C4-2B (cell line): ENCODE results near the gene AGAP1.

Experiments
- H3K27ac ChIP-seq: fragments of 450-650 bp; 2 replicates; pipeline ENCODE4 v1.5.1; 2017
- ZFX ChIP-seq: fragments of 450-650 bp; IDR thresholded peaks from 2 replicates; pipeline ENCODE4 v1.6.1; 2017
- TF ChIP-seq, protein P1 (sequence below): fragments of 450-650 bp; conservative IDR thresholded peaks from 2 replicates; pipeline ENCODE4 v1.5.1; 2017; ENCODE audit warnings: mild to moderate bottlenecking

AGAP1 gene

DNA sequence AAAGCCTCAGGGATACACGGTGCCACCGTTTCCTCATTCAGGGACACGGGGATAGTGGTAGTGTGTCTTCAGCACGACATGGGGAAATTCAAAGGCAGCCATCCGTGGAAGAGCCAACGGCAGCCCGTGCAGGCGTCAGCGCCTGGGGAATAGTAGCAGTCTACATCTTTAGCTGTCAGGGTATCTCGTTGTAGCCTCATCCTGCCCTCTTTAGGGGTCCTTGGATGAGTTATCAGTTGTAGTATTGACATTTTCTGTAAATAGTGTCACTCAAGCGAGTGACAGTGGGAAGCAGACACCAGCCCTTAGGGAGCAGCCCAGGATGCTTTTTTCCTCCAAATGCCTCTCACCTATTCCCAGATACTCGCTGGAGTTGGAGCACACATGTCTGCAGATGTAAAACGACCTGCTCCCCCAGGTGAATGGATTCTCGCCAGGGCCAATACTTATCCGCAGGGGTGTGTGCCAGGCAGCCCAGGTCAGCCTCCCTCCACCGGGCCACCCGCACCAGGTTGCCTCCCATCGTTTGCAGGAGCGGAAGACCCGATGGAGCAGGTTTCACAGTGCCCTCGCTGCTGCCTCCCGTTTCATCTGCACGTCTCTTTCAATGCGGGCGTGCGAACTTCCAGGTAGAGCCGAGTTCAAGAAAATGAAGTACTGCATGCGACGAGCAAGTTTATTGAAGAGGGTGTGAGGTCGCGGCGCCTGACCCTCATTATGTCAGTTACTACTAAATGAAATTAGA is 41.0 kb downstream of the AGAP1 start:
- no peak overlapping the region for H3K27ac ChIP-seq
- no peak for TF ChIP-seq ZFX
- TF ChIP-seq, protein P1, sequence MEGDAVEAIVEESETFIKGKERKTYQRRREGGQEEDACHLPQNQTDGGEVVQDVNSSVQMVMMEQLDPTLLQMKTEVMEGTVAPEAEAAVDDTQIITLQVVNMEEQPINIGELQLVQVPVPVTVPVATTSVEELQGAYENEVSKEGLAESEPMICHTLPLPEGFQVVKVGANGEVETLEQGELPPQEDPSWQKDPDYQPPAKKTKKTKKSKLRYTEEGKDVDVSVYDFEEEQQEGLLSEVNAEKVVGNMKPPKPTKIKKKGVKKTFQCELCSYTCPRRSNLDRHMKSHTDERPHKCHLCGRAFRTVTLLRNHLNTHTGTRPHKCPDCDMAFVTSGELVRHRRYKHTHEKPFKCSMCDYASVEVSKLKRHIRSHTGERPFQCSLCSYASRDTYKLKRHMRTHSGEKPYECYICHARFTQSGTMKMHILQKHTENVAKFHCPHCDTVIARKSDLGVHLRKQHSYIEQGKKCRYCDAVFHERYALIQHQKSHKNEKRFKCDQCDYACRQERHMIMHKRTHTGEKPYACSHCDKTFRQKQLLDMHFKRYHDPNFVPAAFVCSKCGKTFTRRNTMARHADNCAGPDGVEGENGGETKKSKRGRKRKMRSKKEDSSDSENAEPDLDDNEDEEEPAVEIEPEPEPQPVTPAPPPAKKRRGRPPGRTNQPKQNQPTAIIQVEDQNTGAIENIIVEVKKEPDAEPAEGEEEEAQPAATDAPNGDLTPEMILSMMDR: no peak

DNA sequence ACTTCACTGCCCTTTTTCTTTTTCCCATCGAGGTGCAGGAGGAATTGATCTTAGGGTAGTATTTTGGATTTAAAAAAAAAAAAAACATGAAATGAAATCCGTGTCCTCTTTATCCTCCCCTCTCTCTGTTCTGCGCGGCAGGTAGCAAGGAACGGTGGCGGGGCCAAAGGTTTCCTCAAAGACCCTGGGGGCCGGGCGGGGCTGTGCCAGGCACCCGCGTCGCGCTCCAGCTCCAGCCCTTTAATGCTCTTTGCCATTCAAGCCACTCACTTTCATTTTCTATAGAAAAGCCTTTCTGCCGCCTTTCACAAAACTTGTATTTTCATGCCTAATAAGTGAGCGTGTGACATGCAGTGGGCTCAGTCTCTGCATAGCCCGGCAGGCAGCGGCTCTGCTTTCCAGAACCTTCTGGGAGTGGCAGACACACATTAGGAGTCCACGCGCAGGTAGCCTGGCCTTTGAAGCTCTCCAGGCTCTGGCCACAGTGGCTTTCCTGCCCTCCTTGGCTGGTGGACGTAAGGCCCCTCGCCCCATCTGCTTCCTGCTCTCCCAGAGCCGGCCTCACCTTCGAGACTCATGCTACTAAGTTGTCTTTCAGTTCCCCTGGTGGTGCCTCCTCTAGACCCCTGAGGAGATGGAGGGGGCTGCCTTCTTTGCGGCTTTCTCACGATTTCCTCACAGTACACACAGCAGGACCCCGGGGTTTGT is 41.7 kb downstream of the AGAP1 start:
- no peak overlapping the region for H3K27ac ChIP-seq
- TF ChIP-seq ZFX: no peak
- TF ChIP-seq, protein P1: no peak

GRCh38 chr2:235536711-235537110 is 42.9 kb downstream of the AGAP1 start:
- no peak overlapping the region for H3K27ac ChIP-seq
- TF ChIP-seq ZFX: no peak
- TF ChIP-seq, protein P1: no peak

- no peak for TF ChIP-seq ZFX
- TF ChIP-seq, protein P1: no peak
- H3K27ac ChIP-seq: no peak overlapping the region
Observed at GRCh38 chr2:235537186-235537585, 43.3 kb downstream of the AGAP1 start.

- TF ChIP-seq ZFX: no peak
- TF ChIP-seq, protein P1: no peak
- no peak overlapping the region for H3K27ac ChIP-seq
Observed at GRCh38 chr2:235537587-235537986, 43.7 kb downstream of the AGAP1 start.

GRCh38 chr2:235538144-235538639 is 44.3 kb downstream of the AGAP1 start:
- H3K27ac ChIP-seq: no peak overlapping the region
- TF ChIP-seq ZFX: no peak
- TF ChIP-seq, protein P1: no peak

DNA sequence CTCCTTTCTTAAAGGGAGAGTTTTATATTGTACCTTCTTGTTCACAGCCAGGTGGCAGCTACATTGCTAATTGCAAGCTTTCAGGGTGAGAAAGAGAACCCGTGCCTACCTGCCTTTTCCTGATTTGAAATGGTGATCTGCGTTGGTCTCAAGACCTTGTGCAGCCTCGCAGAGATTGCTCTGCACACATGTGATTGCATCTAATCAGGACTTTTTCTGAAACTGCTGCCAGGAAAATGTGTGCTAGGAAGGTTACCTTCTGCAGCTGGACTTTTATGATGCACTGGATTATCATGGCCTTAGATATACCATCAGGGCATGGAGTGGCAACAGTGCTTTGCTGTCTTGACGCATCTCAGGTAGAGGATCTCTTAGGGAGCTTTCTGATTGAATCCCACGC is 45.1 kb downstream of the AGAP1 start:
- TF ChIP-seq, protein P1: no peak
- no peak for TF ChIP-seq ZFX
- H3K27ac ChIP-seq: peak overlapping the region; percentile 21
